ENCODE results near the gene NRL.
"Not testable (repeated sequence)": the region's sequence is repeated elsewhere in the genome, so short reads cannot be mapped to it uniquely, and the experiment has no call there.

Gene NRL

DNA sequence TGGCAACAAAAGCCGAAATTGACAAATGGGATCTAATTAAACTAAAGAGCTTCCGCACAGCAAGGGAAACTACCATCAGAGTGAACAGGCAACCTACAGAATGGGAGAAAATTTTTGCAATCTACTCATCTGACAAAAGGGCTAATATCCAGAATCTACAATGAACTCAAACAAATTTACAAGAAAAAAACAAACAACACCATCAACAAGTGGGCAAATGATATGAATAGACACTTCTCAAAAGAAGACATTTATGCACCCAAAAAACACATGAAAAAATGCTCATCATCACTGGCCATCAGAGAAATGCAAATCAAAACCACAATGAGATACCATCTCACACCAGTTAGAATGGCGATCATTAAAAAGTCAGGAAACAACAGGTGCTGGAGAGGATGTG lies 85.1 kb downstream of the NRL start:
- H3K4me3 ChIP-seq (ENCODE audit: low read depth in 1 of 5, low read length in 5 of 5); H3K9me3 ChIP-seq (ENCODE audit: control insufficient read depth in 5 of 5, low read length in 5 of 5); H3K9ac ChIP-seq (ENCODE audit: low read length in 5 of 5); H3K36me3 ChIP-seq (ENCODE audit: control insufficient read depth in 5 of 5, insufficient read depth in 5 of 5, low read length in 5 of 5); H3K4me1 ChIP-seq (ENCODE audit: control insufficient read depth in 5 of 5, insufficient read depth in 5 of 5, low read length in 5 of 5); H3K27me3 ChIP-seq (ENCODE audit: control insufficient read depth in 5 of 5, insufficient read depth in 4 of 5, low read length in 5 of 5); H3K27ac ChIP-seq (ENCODE audit: low read depth, low read length): not testable (repeated sequence)
